Neural cell (in vitro differentiated cells): Measurements from ENCODE around the gene CACNA1B.

ENCODE experiments used
- EP300 ChIP-seq: fragments of 450-650 bp; conservative IDR thresholded peaks from 2 replicates; pipeline ENCODE4 v1.6.1; 2014; ENCODE audit warnings: antibody characterized with exemption, mild to moderate bottlenecking, moderate library complexity; ENCODE audit not compliant: poor library complexity, severe bottlenecking
- EZH2 ChIP-seq: fragments of 200-600, 300-800 bp; shearing (Covaris generic), sonication (generic); IDR thresholded peaks from 2 replicates; pipeline ENCODE4 v1.6.1; 2014; ENCODE audit warnings: antibody characterized with exemption, low read length, borderline replicate concordance, mild to moderate bottlenecking; ENCODE audit not compliant: insufficient read depth, poor library complexity, severe bottlenecking
- MXI1 ChIP-seq: fragments of 450-650 bp; conservative IDR thresholded peaks from 2 replicates; pipeline ENCODE4 v1.6.1; 2014; ENCODE audit warnings: antibody characterized with exemption, mild to moderate bottlenecking; ENCODE audit not compliant: poor library complexity, severe bottlenecking
- POLR2AphosphoS5 ChIP-seq: IDR thresholded peaks from 2 replicates; pipeline ENCODE4 v1.6.1; 2012
- RAD21 ChIP-seq: fragments of 450-650 bp; conservative IDR thresholded peaks from 2 replicates; pipeline ENCODE4 v1.6.1; 2014; ENCODE audit warnings: antibody characterized with exemption, mild to moderate bottlenecking, moderate library complexity
- SMC3 ChIP-seq: fragments of 450-650 bp; conservative IDR thresholded peaks from 2 replicates; pipeline ENCODE4 v1.6.1; 2014; ENCODE audit warnings: antibody characterized with exemption, mild to moderate bottlenecking, moderate library complexity; ENCODE audit not compliant: poor library complexity
- TAF1 ChIP-seq: IDR thresholded peaks from 2 replicates; pipeline ENCODE4 v1.6.1; 2012; ENCODE audit warnings: low read depth
- TF ChIP-seq, protein P1 (sequence below): fragments of 450-650 bp; IDR thresholded peaks from 2 replicates; pipeline ENCODE4 v1.5.1; 2014; ENCODE audit warnings: antibody characterized with exemption, mild to moderate bottlenecking, moderate library complexity; ENCODE audit not compliant: poor library complexity, severe bottlenecking
- TF ChIP-seq, protein P2 (sequence below): IDR thresholded peaks from 2 replicates; pipeline ENCODE4 v1.6.1; 2012; ENCODE audit warnings: borderline replicate concordance

DNA sequence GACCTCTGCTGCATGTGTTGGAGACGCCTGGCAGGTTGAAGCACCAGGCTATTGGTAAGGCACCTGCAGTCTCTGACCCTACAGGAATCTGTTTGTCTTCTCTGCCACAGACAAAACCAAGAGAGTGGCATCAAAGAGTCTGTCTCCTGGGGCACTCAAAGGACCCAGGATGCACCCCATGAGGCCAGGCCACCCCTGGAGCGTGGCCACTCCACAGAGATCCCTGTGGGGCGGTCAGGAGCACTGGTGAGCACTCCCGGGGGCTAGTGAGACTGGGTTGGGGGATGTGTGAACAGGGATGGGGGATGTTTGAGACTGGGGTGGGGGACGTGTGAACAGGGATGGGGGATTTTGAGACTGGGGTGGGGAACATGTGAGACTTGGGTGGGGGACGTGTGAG, 240.3 kb downstream of the CACNA1B start:
- TF ChIP-seq POLR2AphosphoS5 (no peak), EP300 (no peak), EZH2 (no peak), TAF1 (no peak), SMC3 (no peak), RAD21 (no peak), MXI1 (no peak)
- TF ChIP-seq, protein P1, sequence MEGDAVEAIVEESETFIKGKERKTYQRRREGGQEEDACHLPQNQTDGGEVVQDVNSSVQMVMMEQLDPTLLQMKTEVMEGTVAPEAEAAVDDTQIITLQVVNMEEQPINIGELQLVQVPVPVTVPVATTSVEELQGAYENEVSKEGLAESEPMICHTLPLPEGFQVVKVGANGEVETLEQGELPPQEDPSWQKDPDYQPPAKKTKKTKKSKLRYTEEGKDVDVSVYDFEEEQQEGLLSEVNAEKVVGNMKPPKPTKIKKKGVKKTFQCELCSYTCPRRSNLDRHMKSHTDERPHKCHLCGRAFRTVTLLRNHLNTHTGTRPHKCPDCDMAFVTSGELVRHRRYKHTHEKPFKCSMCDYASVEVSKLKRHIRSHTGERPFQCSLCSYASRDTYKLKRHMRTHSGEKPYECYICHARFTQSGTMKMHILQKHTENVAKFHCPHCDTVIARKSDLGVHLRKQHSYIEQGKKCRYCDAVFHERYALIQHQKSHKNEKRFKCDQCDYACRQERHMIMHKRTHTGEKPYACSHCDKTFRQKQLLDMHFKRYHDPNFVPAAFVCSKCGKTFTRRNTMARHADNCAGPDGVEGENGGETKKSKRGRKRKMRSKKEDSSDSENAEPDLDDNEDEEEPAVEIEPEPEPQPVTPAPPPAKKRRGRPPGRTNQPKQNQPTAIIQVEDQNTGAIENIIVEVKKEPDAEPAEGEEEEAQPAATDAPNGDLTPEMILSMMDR = no peak
- TF ChIP-seq, protein P2, sequence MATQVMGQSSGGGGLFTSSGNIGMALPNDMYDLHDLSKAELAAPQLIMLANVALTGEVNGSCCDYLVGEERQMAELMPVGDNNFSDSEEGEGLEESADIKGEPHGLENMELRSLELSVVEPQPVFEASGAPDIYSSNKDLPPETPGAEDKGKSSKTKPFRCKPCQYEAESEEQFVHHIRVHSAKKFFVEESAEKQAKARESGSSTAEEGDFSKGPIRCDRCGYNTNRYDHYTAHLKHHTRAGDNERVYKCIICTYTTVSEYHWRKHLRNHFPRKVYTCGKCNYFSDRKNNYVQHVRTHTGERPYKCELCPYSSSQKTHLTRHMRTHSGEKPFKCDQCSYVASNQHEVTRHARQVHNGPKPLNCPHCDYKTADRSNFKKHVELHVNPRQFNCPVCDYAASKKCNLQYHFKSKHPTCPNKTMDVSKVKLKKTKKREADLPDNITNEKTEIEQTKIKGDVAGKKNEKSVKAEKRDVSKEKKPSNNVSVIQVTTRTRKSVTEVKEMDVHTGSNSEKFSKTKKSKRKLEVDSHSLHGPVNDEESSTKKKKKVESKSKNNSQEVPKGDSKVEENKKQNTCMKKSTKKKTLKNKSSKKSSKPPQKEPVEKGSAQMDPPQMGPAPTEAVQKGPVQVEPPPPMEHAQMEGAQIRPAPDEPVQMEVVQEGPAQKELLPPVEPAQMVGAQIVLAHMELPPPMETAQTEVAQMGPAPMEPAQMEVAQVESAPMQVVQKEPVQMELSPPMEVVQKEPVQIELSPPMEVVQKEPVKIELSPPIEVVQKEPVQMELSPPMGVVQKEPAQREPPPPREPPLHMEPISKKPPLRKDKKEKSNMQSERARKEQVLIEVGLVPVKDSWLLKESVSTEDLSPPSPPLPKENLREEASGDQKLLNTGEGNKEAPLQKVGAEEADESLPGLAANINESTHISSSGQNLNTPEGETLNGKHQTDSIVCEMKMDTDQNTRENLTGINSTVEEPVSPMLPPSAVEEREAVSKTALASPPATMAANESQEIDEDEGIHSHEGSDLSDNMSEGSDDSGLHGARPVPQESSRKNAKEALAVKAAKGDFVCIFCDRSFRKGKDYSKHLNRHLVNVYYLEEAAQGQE = no peak
